GM18511 (cell line): Measurements from ENCODE around the gene RBMX.
"Not testable (repeated sequence)": the region's sequence is repeated elsewhere in the genome, so short reads cannot be mapped to it uniquely, and the experiment has no call there.

ENCODE experiments used
- ATAC-seq: cut with Tn5 transposase; IDR thresholded peaks from one replicate; pipeline ENCODE4 v1.9.1; 2021; ENCODE audit warnings: mild to moderate bottlenecking, moderate library complexity; ENCODE audit not compliant: unreplicated experiment

Gene RBMX

DNA sequence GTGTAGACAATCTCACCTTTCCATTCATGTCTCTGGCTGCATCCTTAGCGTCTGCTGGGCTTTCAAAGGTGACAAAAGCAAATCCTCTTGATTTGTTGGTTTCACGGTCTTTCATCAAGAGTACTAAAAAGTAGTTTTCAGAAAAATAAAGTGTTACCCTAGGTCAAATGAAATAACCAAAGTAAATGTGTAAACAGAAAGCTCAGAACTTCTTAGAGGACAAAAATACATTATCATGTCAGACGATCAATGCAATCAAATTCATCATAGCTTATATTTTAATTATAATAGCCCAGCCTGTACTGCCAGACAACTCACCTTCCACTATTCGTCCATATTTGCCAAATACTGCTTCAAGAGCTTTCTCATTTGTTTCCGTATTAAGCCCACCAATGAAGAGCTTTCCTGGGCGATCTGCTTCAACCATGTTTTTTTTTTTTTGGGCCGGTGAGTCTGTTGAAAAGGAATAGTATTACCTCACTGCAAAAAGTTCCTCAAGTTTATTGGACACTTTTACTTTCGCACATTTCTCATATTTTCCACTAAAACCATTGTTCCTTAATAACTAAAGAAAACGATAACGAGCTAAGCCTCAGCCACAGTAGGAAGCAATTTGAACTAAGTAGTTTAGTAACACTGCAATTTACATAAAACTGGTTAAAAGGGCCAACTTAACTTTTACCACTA is 1.4 kb downstream of the RBMX start:
- no peak for ATAC-seq

DNA sequence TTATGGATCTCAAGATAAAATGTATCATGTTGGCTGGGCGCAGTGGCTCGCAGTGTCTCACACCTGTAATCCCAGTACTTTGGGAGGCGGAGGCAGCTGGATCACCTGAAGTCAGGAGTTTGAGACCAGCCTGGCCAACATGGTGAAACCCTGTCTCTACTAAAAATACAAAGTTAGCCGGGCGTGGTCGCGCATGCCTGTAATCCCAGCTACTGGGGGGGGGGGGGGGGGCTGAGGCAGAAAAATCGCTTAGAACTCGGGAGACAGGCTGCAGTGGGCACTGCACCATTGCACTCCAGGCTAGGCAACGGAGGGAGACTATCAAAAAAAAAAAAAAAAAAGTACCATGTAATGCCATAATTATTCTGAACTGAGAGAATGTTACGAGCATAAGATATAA is 2.1 kb downstream of the RBMX start:
- ATAC-seq, result no peak

DNA sequence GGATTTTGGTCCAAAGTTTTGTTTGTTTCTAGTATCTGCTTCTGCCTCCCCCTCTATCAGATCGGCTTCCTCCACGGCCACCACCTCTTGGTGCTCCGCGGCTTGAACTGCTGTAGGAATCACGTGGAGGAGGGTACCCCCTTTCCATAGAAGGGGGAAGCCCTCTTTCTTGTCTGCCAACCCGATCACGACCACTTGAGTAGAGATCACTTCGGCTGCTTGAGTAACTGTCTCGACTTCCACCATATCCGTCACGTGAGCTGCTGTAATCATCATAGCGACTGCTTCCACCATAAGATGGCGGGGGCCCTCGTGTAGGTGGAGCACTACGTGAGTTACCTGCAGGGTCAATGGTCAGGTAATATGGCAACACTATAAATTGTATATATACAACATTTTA is 6.4 kb downstream of the RBMX start:
- not testable (repeated sequence) for ATAC-seq

DNA sequence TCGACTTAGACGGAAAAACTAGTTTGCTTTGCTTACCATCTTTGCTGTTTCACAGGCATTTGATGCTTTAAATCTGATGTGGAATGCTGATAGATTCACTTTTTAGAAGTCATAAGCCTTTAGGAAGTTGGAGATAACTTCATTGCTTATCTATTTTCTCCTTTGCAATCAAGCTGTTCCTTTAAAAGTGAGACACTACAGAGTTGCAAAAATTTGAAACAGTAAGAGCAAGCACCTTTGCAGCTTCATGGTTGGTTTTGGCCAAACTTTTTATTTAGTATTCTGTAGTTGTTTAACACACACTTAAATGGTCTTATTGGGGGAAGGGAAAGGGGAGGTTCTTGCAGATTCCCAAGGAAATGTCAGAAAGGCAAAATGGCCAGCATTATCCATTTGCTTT is 7.3 kb downstream of the RBMX start:
- ATAC-seq, result not testable (repeated sequence)

DNA sequence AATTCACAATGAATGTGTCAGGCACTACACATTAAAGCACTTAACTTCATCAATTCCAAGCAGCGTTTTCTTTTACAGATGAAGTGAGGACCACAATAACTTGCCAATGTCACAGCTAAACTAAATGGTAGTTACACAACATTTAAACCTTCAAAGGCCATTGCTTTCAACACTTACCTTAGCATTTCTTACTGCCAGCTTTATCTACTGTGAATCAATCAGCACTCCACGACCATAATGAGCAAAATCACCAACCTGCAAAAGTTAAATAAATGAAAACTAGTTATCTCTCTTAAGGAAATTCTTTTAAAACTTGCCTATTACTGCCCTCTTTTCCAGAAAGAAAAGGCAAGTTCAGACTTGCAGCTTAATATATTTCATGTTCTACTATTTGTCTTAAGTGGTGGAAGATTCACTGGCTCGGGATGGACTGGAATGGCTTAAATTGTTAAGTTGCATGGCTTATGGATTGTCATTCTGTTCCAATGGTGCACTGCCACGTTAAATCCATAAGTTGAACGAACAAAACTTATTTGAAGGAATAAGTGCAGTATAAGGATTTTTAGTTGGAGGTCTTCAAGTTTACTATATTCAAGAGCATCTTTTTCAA is 8.3 kb downstream of the RBMX start:
- ATAC-seq, result no peak

DNA sequence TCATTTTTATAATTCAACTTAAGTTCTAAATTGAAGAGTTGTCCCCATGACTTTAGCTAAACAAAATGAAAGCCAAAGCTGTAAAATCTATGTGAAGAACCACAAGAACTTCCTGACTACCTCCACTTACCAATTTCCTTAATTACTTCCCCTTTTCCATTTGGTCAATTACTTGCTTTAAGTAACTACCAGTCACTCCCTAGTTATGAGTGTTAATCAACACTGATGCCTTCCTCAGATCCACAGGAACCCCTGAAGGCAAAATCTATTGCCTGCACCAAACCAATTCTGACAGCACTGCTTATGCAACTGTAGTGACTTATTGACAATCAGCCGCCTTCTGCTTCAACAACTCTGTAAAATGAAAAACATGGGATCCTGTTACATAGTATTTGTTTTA is 10.5 kb downstream of the RBMX start:
- ATAC-seq, result no peak

DNA sequence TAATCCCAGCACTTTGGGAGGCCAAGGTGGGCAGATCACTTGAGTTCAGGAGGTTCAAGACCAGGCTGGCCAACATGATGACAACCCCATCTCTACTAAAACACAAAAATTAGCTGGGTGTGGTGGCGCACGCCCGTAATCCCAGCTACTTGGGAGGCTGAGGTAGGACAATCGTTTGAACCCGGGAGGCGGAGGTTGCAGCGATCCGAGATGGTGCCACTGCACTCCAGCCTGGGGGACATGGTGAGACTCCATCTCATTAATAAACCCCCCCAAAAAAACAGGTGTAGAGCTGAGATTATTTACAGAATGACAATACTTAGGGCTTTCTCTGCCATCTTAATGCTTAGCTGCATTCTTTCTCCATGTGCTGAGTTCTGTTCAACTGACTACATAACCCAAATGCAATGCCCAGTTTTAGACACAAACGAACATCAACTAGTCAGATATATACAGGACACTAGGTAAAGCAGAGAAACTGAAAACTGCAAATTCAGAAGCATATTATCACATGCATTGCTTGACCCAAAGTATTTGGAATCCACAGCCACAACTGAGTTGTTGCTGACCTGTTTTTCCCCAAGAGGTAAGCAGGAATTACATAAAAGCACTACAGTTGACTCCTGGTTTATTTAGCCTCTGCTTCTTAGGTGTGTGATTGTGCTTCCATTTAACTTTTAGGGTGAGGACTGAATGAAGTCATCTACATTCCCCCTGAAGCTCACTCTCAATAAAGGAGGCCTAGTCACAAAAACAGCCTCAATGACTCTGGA is 12.1 kb downstream of the RBMX start:
- no peak for ATAC-seq

DNA sequence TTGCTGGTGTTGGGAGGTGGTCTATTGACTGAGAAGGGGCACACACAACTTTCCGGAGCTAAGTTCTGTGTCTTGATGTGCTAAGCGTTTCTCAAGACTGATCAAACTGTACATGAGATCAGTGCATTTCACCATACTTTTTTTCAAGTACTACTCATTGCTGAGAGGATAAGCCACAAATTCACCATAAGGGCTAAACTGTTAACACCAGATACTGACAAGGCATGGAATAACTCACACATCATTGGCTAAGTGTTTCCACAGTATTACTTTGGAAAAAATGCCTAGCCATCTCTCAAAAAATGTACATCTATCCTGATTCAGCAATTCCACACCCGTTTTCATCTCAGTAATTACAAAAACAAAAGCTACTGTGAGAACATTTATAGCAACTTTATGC is 13.0 kb downstream of the RBMX start:
- no peak for ATAC-seq

DNA sequence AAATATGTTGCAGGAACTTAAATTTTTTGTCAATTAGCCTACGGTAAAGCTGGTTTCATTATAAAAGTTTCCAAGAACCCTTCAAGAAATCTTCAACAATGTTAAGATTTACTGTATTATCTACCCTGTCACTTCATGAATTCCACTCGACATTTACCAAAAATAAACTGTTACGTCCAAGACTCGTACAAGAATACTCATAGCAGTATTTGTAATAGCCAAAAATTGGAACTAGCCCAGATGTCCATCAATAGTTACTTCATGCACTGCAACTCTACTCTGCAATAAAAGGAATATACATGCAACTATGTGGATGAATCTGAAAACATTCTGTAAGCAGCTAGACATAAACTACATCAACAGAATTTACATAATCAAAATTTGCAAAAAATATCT is 13.4 kb downstream of the RBMX start:
- ATAC-seq, result no peak

DNA sequence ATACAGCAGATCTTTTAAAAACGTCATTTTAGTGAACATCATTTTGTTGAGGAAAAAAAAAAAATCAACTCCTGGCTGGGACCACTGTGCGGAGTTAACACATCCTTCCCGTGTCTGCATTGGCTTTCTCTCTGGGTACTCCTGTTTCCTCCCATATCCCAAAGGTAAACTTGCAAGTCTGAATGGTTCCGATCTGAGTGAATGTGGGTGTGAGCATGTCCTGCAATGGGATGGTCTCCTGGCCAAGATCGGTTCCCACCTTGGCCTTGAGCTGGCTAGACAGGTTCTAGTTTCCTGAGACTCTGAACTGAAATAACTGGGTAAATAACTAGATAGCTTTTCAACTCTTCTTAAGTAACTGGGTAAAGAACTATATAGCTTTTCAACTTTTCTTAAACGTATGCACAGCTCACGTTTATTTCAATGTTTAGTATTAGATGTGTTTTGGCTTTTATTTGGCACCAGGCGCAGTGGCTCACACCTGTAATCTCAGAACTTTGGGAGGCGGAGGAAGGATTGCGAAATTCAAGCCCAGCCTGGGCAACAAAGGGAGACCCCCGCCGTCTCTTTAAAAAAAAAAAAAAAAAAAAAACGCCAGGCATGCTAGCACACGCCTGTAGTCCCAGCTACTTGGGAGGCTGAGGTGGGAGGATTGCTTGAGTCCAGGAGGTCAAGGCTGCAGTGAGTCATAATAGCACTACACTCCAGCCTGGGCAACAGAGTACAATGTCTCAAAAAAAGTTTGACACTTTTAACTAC is 14.0 kb downstream of the RBMX start:
- ATAC-seq, result no peak

DNA sequence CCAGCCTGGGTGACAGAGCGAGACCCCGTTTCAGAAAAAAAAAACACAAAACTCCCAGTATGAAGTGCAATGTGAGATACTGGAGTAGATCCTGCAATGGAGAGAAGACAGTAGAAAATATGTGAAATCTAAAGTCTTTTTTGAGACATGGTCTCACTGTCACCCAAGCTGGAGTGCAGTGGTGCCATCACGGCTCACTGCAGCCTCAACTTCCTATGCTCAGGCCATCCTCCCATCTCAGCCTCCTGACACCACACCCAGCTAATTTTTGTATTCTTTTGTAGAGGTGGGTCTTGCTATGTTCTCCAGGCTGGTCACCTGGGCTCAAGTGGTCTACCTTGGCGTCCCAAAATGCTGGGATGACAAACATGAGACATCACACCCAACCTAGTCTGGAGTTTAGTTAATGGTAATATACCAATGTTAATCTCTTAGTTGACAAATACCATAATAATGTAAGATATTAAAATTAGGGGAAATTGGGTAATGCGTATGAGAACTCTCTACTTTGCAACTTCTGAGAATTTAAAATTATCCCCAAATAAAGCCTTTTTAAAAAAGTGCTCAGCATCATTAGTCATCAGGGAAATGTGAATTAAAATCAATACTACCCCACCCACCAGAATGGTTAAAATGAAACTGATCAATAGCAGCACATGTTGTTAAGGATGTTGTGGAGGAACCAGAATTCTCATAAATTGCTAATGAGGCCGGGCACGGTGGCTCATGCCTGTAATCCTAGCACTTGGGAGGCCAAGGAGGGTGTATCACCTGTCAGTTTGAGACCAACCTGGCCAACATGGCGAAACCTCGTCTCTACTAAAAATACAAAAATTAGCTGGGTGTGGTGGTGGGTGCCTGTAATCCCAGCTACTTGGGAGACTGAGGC is 15.0 kb downstream of the RBMX start:
- ATAC-seq, result no peak

DNA sequence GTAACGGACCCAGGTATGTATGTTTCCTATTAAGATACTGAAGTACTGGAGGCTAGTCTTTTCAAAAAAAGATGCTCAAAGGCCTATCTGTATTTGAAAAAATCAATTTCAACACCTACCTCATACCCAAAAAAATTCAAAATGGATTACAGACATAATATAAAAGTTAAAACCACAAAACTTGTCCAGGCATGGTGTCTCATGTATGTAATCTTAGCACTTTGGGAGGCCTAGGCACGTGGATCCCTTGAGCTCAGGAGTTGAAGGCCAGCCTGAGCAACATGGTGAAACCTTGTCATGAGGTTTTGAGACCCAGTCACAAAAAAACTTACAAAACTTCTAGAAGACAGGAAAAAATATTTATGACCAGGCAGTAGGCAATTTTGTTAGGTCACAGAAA is 16.7 kb downstream of the RBMX start:
- ATAC-seq, result no peak

DNA sequence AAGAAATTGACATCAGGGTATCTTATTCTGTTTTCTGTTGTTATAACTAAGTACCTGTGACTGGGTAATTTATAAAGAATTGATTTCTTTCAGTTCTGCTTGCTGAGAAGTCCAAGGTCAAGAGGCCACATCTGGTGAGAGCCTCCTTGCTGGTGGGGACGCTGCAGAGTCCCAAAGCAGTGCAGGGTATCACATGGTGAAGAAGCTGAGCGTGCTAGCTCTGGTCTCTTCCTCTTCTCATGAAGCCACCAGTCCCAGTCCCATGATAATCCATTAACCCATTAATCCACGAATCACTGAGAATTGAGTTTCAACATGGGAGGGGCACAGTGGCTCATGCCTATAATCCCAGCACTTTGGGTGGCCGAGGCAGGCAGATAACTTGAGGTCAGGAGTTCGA is 18.0 kb downstream of the RBMX start:
- no peak for ATAC-seq

DNA sequence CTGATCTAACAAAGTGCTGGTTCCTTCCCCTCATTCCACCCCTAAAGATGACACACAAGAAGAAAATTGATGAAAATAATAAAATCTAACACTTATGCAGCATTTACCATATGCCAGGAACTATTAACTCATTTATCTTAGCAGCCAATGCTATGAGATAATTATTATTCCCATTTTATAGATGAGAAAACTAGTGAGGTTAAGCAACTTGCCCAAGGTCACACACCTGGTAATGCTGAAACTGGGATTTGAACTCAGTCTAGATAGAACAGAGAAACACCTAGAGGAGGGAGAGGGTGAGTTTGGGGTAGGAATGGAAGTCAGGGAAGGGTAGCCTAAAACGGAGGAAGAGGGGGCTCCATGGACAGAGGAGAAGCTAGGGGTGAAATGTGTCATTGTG is 18.6 kb downstream of the RBMX start:
- ATAC-seq, result no peak

DNA sequence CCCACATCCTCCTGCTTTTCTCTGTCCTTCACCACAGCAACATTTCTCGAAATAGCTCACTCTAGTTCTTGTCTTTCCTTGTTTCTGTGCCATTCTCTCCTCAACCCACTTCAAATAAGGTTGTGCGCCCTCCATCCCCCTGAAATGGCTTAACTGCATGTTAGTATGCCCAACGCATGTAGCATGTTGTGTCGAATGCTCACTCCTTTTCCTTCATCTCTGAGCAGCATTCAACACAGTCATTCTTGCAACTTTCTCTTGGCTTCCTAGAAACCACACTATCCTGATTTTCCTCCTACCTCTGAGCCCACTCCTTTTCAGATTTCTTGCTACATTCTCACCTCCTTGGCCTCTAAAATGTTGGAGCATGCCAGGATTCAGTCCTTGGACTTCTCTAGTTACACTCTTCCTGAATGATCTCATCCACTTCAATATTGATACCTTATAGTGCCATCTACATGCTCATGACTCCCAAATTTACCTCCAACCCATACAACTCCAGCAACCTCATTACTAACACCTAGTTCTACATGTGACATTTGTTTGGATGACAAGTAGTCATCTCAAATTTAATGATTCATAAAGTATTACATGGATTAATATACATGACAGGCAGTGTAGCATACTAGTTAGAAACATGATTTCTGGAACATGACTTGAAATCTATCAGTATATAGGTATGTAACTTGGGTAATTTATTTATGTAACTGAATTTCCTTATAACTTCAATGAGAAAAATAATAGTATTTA is 22.3 kb downstream of the RBMX start:
- ATAC-seq, result no peak

DNA sequence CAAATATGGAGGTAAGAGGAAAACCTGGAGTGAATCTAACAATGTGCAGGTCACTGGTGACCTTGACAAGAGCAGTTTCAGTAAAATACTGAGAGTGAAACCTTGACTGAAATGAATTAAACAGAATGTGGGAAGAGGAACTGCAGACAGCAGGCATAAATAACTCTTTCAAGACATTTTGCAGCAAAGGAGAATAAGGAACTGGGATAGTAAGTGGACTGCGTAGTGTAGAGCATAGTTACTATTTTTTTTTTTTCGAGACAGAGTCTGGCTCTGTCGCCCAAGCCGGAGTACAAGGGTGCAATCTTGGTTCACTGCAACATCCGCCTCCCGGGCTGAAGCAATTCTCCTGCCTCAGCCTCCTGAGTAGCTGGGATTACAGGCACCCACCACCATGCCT is 24.0 kb downstream of the RBMX start:
- ATAC-seq, result peak; percentile 77

DNA sequence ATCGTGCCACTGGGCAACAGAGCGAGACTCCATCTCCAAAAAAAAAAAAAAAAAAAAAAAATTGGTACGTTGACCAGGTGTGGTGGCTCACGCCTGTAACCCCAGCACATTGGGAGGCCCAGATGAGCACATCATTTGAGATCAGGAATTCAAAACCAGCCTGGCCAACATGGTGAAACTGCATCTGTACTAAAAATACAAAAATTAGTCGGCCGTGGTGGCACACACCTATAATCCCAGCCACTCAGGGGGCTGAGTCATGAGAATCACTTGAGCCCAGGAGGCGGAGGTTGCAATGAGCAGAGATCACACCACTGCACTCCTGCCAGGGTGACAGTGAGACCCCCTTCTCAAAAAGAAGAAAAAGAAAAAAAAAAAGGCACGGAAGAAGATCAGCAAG is 24.5 kb downstream of the RBMX start:
- ATAC-seq, result peak; percentile 23

DNA sequence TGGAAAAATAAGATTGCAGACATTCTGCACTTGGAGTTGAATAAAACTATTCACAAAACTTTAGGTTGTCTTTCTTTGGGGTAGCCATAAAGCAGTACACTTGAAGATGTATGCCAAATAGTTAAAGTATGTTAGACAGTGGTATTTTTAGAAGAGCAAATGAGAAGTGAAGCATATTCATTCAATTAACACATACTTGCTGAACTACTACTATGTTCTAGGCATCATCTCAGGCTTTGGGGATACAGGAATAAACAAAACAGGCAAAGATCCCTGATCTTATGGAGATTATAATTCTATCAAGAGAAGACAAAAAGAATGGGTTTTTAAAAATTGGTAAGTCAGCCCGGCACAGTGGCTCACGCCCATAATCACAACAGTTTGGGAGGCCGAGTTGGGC is 29.0 kb downstream of the RBMX start:
- ATAC-seq, result no peak

DNA sequence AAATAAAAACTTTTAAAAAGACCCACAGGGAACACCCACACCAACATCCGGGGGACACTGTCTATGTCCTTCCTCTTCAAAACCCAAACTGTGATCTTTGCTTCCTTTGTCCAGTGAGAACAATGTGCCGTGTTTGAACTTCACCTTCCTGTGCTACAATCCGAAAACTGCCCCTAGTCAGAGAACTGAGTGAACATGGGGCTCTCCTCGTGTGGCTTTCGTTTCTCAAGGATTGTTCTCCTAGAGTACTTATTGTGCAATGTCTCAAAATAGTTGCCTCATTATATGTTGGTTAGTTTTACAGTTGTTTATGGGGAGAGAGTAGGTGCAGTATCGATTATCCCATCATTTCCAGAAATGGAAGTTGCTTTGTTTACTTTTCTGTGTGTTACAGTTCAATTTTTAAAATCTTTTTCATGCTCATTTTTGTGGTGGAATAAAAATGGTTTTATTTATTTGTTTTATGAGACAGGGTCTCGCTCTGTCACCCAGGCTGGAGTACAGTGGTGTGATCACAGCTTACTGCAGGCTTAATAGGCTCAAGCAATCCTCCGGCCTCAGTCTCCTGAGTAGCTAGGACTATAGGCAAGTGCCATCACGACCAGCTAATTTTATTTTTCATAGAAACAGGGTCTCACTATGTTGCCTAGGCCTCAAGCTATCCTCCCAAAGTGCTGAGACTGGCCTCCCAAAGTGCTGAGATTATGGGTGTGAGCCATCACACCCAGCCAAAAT is 29.9 kb downstream of the RBMX start:
- no peak for ATAC-seq
